Jurkat, Clone E6-1 (cell line): Measurements from ENCODE around the gene PRRC2A.

ENCODE experiments used
- DNase-seq: peaks from one replicate; pipeline ENCODE4 v3.0.0-alpha.2; 2011; ENCODE audit warnings: low read depth, low spot score
- H3K4me3 ChIP-seq: 2 replicates; pipeline ENCODE4 v1.5.1; 2011; ENCODE audit warnings: mild to moderate bottlenecking, low read length, control low read depth, moderate library complexity

PRRC2A gene

GRCh38 chr6:31687321-31687720 lies 66.8 kb downstream of the PRRC2A start:
- no peak overlapping the region for H3K4me3 ChIP-seq
- DNase-seq, result no peak
